HG03196 (cell line): ENCODE results near the gene RNASEL.

Experiments used
- ATAC-seq: cut with Tn5 transposase; IDR thresholded peaks from one replicate; pipeline ENCODE4 v1.9.1; 2021; ENCODE audit not compliant: unreplicated experiment

Gene RNASEL

DNA sequence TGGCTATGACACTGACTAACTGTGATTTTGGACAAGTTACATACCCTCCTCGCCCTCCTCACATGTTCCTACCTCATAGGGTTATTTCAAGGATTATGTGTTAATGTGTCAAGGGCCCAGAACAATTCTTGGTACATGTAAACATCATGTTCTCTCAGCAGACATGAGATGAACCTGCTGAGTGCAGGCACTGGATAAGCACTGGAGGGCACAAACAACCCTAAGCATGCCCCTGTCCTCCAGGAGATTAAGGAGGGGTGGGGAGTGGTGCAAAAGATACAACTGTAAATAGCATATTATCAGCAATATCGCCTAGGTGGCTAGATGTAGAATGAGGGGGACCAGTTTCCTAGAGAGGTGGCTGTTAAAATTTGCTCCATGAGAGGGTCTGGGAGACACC lies 32.9 kb upstream of the RNASEL start:
- ATAC-seq = no peak

DNA sequence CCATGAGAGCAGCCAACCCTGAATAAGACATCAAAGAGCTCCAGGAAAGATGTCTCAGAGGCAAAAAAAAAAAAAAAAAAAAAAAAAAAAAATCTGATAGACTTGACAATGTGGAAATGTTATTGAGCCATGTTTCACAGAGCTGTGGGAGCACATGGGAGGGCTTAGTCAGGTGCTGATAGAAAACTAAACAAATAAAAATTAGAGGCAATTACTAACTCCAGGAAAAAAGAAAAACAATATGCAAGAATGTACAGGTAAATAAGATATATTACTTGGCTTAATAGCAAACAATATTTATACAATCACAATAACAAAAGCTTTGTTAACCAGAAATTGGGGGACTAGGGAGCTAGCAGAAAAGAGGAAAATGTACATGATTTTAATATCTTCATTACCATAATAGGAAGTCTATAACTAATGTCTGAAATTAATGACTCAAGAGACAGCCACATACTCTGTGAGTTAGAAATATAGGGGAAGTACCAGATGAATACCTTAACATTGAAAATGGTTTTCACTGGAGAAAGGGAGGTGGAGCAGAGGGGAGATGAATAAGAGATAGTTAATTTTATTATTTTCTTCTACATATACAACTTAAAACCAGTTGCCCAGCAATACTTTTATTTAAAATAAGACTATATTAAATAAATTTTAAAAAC lies 32.0 kb upstream of the RNASEL start:
- ATAC-seq = no peak

DNA sequence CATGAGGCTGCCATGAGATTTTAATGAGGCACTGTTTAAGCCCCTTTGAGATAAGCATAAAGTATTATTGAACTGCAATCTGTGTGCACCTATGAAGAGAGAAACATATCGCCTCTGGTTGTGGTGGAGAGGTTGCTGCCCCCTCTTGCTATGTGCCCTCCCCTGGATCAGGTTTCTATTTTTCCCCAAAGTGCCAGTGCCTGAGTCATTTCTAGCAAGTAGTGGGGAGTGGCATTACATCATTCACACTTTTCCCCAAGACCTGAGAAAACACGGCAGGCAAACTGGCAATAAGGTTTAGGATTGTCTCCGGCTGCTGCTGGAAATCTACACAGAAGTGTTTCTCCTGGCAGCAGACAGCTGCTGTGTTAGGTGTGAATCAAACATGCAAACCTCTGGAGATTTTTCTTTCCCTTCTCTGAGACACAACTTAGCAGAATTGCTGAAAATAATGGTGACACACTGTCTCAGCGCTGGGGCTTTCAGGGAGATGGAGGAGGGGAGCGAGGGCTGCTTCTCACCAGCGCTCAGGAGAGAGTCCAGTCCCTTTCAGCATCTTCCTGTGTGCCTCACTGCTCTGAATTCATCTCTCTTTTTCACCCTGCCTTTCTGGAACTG lies 28.8 kb upstream of the RNASEL start:
- no peak for ATAC-seq

DNA sequence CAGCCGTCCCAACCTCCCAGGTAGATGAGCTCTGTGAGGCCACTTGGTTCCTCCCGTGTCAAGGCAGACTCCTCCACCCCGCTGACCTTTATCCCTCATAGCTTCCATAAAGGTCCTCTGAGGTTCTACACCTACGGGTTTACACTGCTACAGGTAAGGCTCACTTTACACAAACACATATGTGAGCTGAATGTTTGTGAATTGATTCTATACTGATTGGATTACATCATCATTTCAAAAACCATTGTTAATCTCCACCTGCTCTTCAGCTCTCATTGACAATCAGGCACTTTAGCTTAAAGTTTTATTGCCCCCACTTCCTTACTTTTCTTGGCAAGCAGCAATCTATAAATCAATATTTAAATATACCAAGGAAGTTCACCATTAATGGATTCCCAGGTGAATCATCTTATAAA lies 28.0 kb upstream of the RNASEL start:
- ATAC-seq = no peak

DNA sequence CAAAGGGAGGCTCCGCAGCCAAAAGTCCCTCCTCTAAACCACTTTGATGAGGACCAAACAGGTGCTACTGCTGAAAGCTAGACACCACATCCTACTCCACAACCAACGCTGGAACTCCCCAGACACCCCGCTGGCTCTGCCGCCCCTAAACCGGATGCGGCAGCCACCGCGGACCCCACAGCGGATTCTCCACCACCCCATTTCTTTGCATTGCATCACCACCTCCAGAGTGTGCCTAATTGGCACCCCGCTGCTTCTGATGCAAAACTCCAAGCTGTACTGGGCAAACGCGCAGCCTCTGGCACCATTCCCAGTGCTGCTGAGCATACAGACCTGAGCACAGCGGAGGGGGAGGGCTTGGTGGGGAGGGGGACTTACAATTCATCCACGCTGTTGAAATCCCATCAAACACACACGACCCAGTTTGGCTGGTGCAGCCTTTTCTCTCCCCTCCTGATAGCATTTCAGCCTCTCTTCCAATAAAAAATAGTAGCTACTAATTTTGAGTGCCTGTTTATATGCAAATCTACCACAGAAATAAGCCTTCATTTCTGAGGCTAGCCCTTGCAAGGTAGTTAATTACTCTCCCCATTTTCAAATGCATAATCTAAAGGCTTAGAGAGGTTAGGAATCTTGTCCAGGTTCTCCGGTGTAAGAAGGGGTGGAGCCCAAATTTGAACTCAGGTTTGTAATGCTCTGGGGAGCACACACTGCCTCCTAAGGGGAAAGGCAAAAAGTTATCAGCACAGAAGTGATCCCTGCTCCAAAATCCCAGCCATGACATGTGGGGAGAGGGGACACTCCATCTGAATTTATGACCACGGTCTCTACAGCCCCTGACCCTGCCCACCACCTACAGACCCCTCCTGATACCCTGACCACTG lies 27.3 kb upstream of the RNASEL start:
- ATAC-seq = peak; percentile 69

DNA sequence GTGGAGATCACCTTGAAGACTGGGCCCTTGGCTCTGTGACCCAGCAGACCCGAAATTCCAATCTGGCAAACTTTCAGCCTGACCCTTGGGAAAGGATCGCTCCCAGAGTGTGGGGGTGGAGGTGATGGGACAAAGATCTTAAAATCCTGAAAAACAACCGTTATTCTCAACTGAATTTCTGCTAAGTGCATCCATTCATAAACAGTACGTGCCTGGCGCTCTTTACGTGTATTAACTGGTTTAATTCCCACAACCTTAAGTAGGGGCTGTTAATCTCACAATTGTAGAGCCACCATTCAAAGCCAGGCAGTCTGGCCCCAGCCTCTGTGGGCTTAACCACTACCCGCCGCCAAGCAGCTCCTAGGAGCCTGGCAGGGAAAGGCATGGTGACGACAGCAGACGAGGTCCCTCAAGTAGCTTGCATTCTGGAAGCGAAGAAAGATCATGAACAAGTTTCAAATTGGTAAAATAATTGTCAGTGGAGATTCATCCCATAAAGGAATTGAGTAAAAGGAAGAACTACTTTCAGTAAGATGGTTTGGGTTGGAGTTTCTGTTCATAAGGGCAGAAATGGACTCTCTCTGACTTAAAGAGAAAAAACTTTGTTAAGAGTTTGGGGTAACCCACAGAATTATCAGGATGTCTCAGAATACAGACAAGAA lies 26.5 kb upstream of the RNASEL start:
- peak; percentile 25 for ATAC-seq

DNA sequence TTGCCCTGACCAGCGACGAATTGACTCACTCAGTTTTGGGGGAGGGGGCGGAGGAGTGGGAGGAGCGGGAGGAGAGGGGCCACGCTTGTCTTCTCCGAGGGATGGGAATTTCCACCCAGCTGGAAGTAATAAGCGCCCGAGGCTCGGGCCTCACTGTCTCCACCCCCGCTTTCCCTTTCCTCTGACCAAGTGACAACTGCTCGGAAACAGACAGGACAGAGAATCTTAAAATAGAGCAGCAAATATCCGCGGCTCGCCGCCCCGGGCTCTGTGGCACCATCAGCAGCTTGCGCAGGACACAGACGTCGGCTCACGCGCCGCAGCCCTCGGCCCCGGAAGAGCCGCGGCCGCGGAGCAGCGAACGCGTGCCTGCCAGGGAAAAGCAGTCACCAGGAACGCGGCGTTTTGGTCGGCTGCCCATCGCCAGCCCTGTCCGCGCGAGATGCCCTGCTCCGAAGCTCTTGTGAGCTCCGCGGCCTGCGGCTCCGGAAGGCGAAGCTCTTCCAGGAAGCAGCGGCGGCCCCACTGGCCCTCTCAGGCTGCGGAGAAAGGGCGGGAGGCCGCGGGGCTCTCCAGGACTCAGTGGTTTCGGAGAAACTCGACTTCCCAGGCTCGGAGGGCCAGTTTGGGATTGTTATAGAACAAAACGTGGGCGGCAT lies 25.9 kb upstream of the RNASEL start:
- peak; percentile 39 for ATAC-seq

DNA sequence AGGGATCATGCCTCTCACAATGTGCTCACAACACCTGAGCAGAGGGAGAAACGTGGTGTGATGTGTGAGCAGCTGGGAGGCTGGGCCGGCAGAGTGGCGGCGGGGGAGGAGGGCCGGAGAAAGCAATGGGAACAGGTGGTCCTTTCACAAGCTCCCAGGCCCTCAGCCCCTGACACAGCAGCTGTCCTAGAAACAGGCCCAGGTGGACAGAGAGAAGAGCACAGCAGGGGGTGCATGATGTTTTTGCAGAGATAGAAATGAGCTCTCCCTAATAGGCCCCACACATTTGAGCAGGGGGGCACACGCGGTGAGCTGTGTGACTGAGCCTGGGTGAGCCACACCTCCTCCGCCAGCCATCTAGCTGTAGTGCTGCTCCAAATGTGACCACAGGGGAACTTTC lies 22.7 kb upstream of the RNASEL start:
- ATAC-seq = no peak

DNA sequence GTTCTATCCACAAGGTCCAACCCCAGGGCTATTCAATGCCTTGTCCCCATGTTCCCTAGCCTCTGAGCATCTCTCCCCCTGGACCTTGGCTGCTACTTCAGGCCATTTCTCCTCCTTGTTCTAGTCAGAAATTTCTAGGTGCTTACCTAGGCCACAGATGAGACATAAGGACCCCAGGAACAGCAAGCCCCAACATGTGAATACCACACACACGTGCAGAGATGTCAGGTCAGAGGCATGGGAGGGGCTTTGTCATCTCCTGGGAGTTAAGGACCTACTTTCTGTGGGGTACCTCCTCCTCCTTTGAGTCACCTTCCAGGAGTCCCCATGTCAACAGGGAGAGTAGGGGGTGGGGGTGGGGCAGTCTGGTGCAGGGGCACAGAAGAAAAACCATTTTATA lies 22.3 kb upstream of the RNASEL start:
- no peak for ATAC-seq

DNA sequence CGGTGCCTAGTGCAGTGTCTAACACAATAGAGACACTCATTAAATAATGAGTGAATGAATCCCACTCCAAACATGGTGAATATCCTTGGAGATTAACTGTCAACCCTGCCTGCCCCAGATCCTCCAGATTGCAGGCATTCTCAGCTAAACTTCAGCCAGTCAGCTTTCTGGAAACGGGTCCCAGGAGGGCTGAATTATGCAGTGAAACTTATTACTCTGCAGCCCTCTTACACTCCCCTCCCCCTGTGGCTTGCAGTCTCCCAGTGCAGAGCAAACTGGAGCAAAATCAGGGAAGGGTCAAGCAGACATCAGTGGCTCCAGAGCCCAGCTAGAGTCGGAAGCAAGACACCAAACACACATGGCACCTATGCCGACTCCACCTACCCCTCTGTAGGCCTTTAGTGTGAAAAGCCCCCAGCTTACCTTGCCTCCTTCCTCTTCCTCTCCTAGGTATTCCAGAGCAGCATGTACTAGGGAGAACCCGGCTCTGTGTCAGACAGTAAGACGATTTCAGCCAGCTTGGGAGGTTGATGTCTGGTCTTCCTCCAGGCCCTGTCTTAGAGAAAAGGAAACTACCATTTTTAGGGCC lies 21.6 kb upstream of the RNASEL start:
- ATAC-seq = no peak

DNA sequence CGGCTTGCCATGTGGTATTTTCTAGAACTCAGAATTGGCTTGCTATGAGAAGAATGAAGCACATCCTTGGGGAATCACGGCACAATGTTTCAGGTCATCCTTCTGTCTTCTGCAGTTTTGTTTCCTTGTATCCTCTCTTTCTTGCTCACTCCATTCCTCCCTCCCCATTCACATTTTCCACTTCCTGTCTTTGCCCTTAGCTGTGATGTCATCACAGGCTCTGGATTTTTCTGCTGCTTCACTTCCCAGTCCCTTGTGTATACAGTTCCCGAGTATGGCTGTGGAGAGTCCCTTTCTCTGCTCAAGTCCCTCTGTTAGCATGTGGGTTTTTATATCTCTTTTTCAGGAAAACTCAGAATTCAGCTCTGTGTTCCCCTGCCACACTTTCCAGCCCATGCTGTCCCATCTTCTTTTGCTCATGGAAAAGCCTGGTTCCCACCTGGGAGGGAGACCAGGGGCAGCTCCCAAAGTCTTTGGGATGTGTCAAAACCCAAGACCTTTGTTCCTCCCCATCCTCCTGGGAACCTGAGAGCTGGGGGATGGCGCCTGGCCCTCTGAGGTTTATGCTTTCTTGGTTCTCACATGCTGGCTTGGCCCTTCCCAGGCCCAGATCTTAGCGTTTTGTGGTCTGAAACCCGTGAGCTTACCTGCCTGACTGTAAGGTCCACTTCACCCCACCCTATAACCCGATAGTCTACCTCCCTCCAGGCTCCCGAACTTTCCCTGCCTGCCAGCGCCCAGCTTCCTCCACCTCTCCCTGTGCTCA lies 20.0 kb upstream of the RNASEL start:
- ATAC-seq = no peak

DNA sequence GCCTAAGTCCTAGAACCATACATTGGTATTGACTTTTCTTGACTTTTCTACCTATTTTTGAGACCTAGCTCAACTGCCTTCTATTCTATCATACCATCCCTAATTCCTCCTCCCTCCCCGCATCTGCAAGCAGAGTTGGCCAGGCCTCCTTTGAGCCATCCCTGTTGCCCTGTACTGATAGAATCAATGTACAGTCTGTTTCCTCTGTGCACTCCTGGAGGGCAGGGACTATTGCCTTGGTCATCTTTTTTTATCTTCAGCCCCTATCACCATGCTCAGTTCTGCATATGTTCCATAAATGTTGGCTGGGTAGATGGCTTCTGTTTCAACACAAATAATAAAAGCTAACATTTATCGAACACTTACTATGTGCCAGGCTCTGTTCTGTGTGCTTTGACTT lies 19.2 kb upstream of the RNASEL start:
- ATAC-seq = no peak

DNA sequence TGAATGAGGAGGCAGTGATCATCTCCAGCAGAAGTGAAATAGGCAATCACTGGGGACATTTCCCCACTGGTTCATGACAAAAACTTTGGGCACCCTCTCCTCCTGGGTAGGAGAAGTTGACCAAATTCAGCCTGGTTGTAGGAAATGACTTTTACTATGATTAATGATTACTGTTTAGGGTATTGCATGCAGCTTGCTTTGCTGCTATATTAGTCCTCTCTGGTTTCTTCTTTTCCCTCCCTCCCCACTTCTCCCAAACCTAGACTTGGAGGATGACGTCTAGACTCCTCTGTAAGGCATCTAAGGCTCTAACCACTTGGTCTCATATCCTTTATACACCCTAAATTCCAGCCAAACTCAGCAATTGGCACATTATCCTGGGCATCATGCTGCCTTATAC lies 18.5 kb upstream of the RNASEL start:
- ATAC-seq = no peak

DNA sequence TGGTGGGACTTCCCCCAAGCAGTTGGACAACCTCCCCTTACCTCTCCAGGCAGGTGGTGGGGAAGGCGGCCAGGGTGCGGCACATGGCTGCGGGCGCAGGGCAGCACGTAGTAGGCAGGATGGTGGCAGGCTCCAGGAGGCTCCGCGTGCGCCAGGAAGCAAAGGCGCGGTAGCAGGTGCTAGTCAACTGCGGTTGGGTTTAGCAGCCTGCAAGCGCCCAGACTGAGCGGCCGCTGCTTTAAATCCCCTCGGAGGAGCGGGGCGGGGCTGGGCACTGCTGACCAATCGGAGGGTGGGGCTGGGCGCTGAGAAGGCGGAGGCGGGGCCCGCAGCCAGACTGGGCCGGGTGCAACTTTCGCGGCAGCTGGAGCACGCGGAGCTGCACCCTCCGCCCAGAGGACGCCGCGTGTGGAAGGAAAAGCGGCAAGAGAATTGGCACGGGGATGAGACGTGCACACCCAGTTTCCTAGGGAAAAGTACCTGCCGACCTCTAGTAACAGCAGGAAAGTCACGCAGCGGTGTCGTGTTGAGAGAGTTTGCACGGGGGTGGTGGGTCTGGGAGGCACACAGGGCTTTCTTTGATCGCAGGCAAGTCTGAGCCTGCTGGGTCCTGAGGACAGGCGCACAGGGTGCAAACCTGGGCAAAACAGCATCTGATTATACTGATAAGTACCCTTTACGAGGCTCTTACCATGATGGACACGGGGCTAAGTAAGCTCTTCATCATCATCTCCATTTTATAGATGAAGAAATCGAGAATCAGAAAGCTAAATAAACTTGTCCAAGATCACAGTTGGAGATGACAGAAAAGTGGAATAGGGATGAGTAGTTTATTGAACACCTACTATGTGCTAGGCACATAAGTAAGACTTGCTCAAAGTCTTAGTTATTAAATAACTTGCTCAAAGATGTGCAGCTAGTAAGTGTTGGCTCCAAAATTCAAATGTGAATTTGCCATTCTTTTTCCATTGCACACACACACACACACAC lies 15.4 kb upstream of the RNASEL start, which contains the start of gene RGS16:
Gene RGS16 (minus strand): TSS at position 215 of the 990 bp plus-strand sequence. CDS start 130 bp downstream, at position 85.
- ATAC-seq = peak; percentile 85

DNA sequence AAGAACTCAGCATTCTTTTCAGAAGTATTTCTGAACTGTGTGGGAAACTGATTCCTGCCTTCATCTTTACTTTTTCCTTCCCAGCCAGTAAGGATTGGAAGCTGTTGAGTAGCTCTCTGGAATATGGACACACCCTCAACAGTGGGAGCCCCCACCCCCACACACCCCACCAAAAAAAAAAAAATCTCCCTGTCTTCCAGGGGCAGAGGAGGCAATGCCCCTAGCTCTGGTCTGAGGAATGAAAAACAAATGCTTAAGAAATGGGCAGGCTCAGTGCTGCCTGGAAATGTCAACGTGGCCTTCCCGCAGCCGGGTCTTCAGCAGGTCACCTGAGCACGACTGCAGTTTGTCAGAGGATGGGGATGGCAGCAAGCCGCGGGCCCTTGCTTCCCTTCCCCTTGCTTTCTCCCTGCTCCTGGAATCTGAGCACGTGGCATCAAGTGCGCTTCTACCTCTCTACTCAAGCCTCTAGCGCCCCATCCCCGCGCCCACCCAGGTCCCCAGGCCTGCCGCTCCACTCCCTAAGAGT lies 14.7 kb upstream of the RNASEL start:
- no peak for ATAC-seq

DNA sequence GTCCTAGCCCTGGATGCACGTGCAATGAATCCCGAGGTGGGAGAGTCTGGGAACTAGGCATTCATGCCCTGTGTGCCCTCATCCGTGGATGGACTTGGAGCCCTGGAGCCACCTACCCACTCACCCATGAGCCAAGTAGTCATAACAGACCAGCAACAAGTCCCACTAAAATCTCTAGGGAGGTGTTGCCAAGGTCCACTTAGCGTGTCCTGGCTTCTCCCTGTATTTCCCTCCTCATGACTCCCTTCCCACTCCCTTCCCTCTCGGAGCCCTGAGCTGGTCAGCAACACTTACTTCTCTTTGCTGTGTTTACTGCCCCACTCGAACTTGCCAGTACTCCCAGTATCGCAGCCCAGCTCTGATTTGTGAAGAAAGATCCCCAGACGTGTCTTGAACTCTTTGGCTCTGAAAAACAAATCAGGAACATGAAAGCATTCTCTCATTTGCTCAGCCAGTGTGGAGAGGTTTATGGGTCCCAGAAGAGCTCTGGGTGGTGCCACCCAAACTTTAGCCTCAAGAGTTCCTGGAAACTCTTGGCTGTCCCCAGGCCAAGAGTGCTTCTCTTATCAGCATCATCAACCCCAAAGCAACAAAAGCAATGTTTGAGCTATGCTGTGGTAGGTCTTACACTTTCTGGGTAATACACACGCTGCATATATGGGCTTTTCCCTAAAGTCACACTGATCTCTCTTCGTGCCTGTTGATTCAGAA lies 14.0 kb upstream of the RNASEL start:
- ATAC-seq = no peak

DNA sequence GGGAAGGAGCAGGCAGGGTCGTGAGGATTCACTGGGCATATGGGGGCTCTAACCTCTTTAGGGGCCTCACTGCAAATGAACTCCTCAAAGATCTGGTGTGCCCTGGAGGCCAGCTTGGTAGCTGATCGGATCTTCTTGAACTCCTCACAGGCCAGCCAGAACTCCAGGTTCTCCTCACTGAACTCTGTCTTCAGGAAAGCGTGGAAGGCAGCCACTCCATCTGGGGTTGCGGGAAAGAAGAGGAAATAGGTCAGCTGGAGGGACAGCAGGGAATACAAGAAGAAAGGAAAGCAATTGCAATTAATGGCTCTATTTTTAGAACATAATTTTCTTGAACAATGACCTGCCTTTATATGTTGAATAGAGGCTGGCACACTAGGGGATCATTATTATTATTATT lies 12.9 kb upstream of the RNASEL start:
- no peak for ATAC-seq

DNA sequence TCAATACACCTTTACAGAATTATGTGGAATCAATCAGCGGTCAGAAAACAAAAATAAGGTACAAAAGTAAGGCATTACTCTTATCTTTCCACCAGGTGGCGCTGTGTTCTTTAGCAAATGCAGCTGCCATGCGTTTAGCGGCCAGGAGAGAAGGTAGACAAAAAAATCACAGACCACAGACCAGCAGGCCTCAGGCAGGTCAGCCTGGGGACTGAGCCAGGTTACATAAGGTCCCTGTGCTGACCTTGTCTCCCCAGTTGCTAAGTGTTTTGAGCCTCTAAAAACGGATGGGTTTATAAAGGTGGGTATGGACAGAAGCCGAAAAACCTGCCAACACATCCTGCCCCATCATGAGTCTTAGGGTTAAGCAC lies 12.3 kb upstream of the RNASEL start:
- no peak for ATAC-seq
